Suprapubic skin (tissue), 4 donors: Measurements from ENCODE around the gene SND1. TPM values are rescaled to one million over a fixed set of nuclear protein-coding genes. Genes with fewer than 3 reads are reported as not detected.
A peak's percentile ranks its signal among the peaks of the same experiment; 100 is the strongest.

Experiments
- DNase-seq, 2 donors: peaks; one replicate each; pipeline ENCODE4 v3.0.0-alpha.2; 2019; ENCODE audit warnings: low spot score in 2 of 2
- H3K27ac ChIP-seq: fragments of 200-600 bp; sonication (generic); one replicate; pipeline ENCODE4 v1.5.1; 2019
- H3K27me3 ChIP-seq: fragments of 200-600 bp; sonication (generic); one replicate; pipeline ENCODE4 v1.5.1; 2019
- H3K36me3 ChIP-seq: fragments of 200-600 bp; sonication (generic); one replicate; pipeline ENCODE4 v1.5.1; 2019
- H3K4me1 ChIP-seq: fragments of 200-600 bp; sonication (generic); one replicate; pipeline ENCODE4 v1.5.1; 2019
- H3K4me3 ChIP-seq: fragments of 200-600 bp; sonication (generic); one replicate; pipeline ENCODE4 v1.5.1; 2019; ENCODE audit warnings: mild to moderate bottlenecking
- H3K9me3 ChIP-seq: fragments of 200-600 bp; sonication (generic); one replicate; pipeline ENCODE4 v1.5.1; 2019
- CTCF ChIP-seq, 2 donors: fragments of 200-600 bp in 1 of 2; fragments of 450-650 bp in 1 of 2; sonication (generic) in 1 of 2; IDR thresholded peaks; one replicate each; pipeline ENCODE4 v1.5.1; 2016 to 2019; ENCODE audit warnings: antibody characterized with exemption in 2 of 2, mild to moderate bottlenecking in 1 of 2, moderate library complexity in 1 of 2
- EP300 ChIP-seq: sonication (generic); formaldehyde crosslinking; IDR thresholded peaks from one replicate; pipeline ENCODE4 v1.6.1; 2017; ENCODE audit warnings: antibody characterized with exemption
- POLR2A ChIP-seq, 2 donors: fragments of 450-650 bp; IDR thresholded peaks; one replicate each; pipeline ENCODE4 v1.6.1; 2017; ENCODE audit warnings: antibody characterized with exemption in 2 of 2, mild to moderate bottlenecking in 2 of 2, moderate library complexity in 2 of 2
- POLR2AphosphoS5 ChIP-seq, 3 donors: sonication (generic); formaldehyde crosslinking; IDR thresholded peaks; one replicate each; pipeline ENCODE4 v1.6.1; 2017; ENCODE audit warnings: antibody characterized with exemption in 3 of 3
- WGBS: methylation state at CpG from one replicate; pipeline ENCODE4 v1.1.5; 2018; 5-methylcytosine and 5-hydroxymethylcytosine counted together
- total RNA-seq, 4 donors: library from RNA; depleted of rRNA; stranded (reverse); fragments of >200 nt; gene quantifications; one replicate each; pipeline ENCODE4 v1.1.0, GENCODE V29; 2016

SND1 gene
- total RNA-seq: 10 to 100 TPM; 72.2 to 99.8 (median 77.2) TPM

- Histone ChIP-seq H3K36me3 (no peaks in the 10 kb centered on the region), H3K4me1 (peaks cover 31% of the 10 kb centered on the region), H3K9me3 (no peaks in the 10 kb centered on the region), H3K4me3 (peak within 1 kb of the TSS; percentile 73), H3K27ac (peak within 1 kb of the TSS; percentile 91), H3K27me3 (no peaks in the 10 kb centered on the region)
- no peak for TF ChIP-seq CTCF (IDR thresholded peaks at IDR 0.05)
- TF ChIP-seq EP300: no peak
- peak; percentile 47 to 57 for TF ChIP-seq POLR2A (IDR thresholded peaks at IDR 0.05)
- peak in 2 of 3 donors; percentile 21 to 79 for TF ChIP-seq POLR2AphosphoS5 (IDR thresholded peaks at IDR 0.05)
- WGBS: 1% methylated on average over 30 of the region's 67 CpGs
- peak; percentile 99 to 100 for DNase-seq
Observed at GRCh38 chr7:127651556-127652332, at the start of gene SND1. Gene SND1 (plus strand): TSS chr7:127652194. CDS start chr7:127652374, 180 bp downstream.

- H3K27me3 ChIP-seq: peaks cover 1% of the 10 kb centered on the region
- 93% methylated on average over 6 of the region's 6 CpGs for WGBS
- TF ChIP-seq POLR2AphosphoS5 (IDR thresholded peaks at IDR 0.05): no peak
- TF ChIP-seq EP300: no peak
- no peak for TF ChIP-seq POLR2A (IDR thresholded peaks at IDR 0.05)
- TF ChIP-seq CTCF (IDR thresholded peaks at IDR 0.05): no peak
- no peak overlapping the region for H3K4me3 ChIP-seq
- H3K9me3 ChIP-seq: peaks cover 3% of the 10 kb centered on the region
- no peak overlapping the region for H3K27ac ChIP-seq
- no peaks in the 10 kb centered on the region for H3K36me3 ChIP-seq
- no peak for DNase-seq
- no peaks in the 10 kb centered on the region for H3K4me1 ChIP-seq
Observed at GRCh38 chr7:127608446-127608845, 43.5 kb upstream of the SND1 start.

- TF ChIP-seq POLR2AphosphoS5 (IDR thresholded peaks at IDR 0.05): no peak
- no peak for TF ChIP-seq EP300
- TF ChIP-seq POLR2A (IDR thresholded peaks at IDR 0.05): no peak
- no peak for TF ChIP-seq CTCF (IDR thresholded peaks at IDR 0.05)
- no peaks in the 10 kb centered on the region for H3K36me3 ChIP-seq
- H3K9me3 ChIP-seq: peaks cover 3% of the 10 kb centered on the region
- DNase-seq: no peak
- no peaks in the 10 kb centered on the region for H3K4me1 ChIP-seq
- 100% methylated on average over 5 of the region's 6 CpGs for WGBS
- no peak overlapping the region for H3K4me3 ChIP-seq
- peaks cover 9% of the 10 kb centered on the region for H3K27me3 ChIP-seq
- no peak overlapping the region for H3K27ac ChIP-seq
Observed at GRCh38 chr7:127609297-127609696, 42.7 kb upstream of the SND1 start.

- Histone ChIP-seq H3K27ac (no peak overlapping the region), H3K27me3 (peaks cover 36% of the 10 kb centered on the region), H3K36me3 (no peaks in the 10 kb centered on the region), H3K4me3 (no peak overlapping the region), H3K9me3 (peaks cover 3% of the 10 kb centered on the region), H3K4me1 (no peaks in the 10 kb centered on the region)
- no peak for DNase-seq
- TF ChIP-seq CTCF (IDR thresholded peaks at IDR 0.05): no peak
- TF ChIP-seq POLR2AphosphoS5 (IDR thresholded peaks at IDR 0.05): no peak
- WGBS: 85% methylated on average over 1 of the region's 1 CpG
Observed at GRCh38 chr7:127612263-127612662, 39.7 kb upstream of the SND1 start.

GRCh38 chr7:127616724-127617123, 35.3 kb upstream of the SND1 start:
- Histone ChIP-seq H3K4me3 (no peak overlapping the region), H3K4me1 (peaks cover 4% of the 10 kb centered on the region), H3K27ac (no peak overlapping the region), H3K9me3 (no peaks in the 10 kb centered on the region), H3K27me3 (peaks cover 75% of the 10 kb centered on the region), H3K36me3 (no peaks in the 10 kb centered on the region)
- no peak for DNase-seq
- 89% methylated on average over 5 of the region's 5 CpGs for WGBS
- no peak for TF ChIP-seq CTCF (IDR thresholded peaks at IDR 0.05)
